HG02759 (cell line): ENCODE data around the gene PRM3.

Experiments used
- ATAC-seq: cut with Tn5 transposase; IDR thresholded peaks from one replicate; pipeline ENCODE4 v1.9.1; 2021; ENCODE audit warnings: mild to moderate bottlenecking, moderate library complexity; ENCODE audit not compliant: unreplicated experiment

PRM3 gene

DNA sequence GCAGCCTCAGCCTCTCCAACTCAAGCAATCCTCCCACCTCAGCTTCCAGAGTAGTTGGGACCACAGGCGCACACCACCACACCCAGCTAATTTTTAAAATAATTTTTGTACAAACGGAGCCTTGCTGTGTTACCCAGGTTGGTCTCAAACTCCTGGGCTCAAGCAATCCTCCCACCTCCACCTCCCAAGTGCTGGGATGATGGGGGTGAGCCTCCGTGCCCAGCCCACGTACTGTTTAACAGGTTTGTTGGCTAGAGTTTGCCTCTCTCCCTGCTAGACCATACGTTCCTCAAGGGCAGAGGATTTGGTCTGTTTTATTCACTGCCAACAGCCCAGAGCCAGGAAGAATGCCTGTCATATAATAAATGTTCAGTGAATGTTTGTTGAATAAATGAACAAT, 44.0 kb downstream of the PRM3 start:
- ATAC-seq = no peak

- ATAC-seq = no peak
Measured at GRCh38 chr16:11225677-11226549, 47.5 kb downstream of the PRM3 start.

GRCh38 chr16:11224894-11225676, 48.3 kb downstream of the PRM3 start:
- peak; percentile 87 for ATAC-seq

DNA sequence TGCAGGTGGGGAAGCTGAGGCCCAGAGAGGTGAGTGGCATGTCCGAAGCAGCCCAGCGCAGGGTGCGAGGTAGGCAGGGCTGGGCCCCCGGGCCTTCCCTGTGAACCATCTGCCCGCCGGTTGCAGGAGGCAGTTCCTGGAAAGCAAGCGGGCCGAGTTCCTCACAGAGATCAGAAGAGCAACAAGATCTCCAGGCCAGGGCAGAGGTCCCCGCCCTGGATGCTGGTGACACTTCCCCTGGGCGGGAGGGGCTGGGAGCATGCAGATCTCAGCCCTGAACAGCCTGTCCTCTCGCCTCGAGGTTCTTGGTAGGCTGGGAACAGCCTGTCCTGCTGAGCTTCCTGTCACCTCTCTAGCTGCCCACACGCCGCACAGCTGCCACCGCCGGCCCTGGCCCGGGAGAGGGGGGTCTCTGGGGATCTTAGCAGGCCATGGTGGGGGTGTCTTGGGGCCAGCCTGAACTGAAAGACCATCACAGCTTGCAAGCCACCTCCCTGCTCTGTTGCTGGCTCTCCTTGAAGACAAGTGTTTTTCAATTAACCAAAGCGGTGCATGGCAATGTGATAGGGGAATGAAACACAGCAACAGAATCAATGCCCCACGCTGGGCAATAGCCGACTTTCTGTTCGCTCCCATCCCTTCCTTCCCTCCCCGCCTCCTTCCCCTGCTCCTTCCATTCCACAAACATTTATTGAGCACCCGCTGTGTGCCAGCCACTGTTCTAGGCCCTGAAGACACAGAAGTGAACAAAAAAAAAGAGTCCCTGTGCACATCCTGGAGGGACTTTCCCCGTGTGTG, 49.1 kb downstream of the PRM3 start:
- ATAC-seq = no peak
